ENCODE data around the gene APBA1. TPM values are rescaled to one million over a fixed set of nuclear protein-coding genes. Genes with fewer than 3 reads are reported as not detected.

The APBA1 gene
- total and polyA plus RNA-seq, 2 of the 4 experiments (the other 2 are of a cell fraction), result 3.8 to 5.1 TPM

DNA sequence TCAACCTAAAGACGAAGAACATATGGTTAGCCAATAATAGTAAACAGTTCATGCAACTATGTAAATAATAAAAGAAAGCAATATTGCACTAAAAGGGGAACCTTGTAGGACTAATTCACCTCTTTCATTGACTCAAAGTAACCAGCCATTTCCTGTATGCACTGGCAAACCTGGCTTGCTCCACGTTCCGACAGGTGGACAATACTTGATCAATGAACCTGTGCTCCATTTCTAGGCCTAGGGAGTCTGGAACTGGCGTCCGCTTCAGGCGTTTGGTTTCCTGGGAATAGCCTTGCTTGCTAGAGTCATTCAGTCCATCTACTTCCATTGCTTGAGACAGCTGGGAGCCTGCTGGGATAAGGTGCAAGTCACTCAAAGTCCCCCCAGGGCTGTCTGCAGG lies 46.0 kb upstream of the APBA1 start:
- Histone ChIP-seq H3K4me3 (ENCODE audit: insufficient read depth, low read depth, low read length) (no peak overlapping the region), H4K91ac (ENCODE audit: insufficient read depth, low read depth, low read length) (peak overlapping the region; percentile 47; the same call in 1 of the 2 replicates), H3K9me1 (ENCODE audit: insufficient read depth, low read length) (peaks cover 7% of the 10 kb centered on the region; the same call in 1 of the 2 replicates), H3K9me3 (ENCODE audit: control insufficient read depth, insufficient read depth, low read length) (no peaks in the 10 kb centered on the region; the same call in 1 of the 2 replicates), H4K5ac (ENCODE audit: low read depth, low read length) (no peak overlapping the region), H2BK120ac (ENCODE audit: low read depth, low read length) (peak overlapping the region; percentile 56; the same call in 1 of the 2 replicates), H3K4ac (ENCODE audit: low read depth, low read length) (peak overlapping the region; percentile 77), H2BK20ac (ENCODE audit: low read depth, low read length) (peak overlapping the region; percentile 34; the same call in 1 of the 2 replicates), H4K20me1 (ENCODE audit: insufficient read depth, low read length) (no peaks in the 10 kb centered on the region), H3K23ac (ENCODE audit: low read depth, low read length) (no peak overlapping the region), H3K4me2 (ENCODE audit: low read depth, low read length) (no peak overlapping the region), H3K27ac (ENCODE audit: insufficient read depth, low read length) (no peak overlapping the region; the same call in 1 of the 2 replicates), H3K4me1 (ENCODE audit: control insufficient read depth, insufficient read depth, low read length) (peaks cover 4% of the 10 kb centered on the region), H4K8ac (ENCODE audit: low read depth in 2 of 2, low read length in 2 of 2) (no peak overlapping the region), H3K14ac (replicated peaks; ENCODE audit: low read depth, low read length) (0 out of 2 replicates have a peak overlapping the region, but pooled peaks have one; percentile 36), H2BK5ac (ENCODE audit: low read depth, low read length, poor library complexity, severe bottlenecking) (peak overlapping the region; percentile 73), H2BK15ac (ENCODE audit: low read depth, low read length) (no peak overlapping the region), H2AK9ac (replicated peaks; ENCODE audit: low read depth, low read length, poor library complexity) (no peak overlapping the region), H3K36me3 (ENCODE audit: control insufficient read depth, insufficient read depth, low read length) (peaks cover 8% of the 10 kb centered on the region), H2AFZ (replicated peaks; ENCODE audit: low read length, poor library complexity) (no peak overlapping the region), H3K18ac (ENCODE audit: low read depth, low read length) (0 out of 2 replicates have a peak overlapping the region, but pooled peaks have one; percentile 17), H2AK5ac (ENCODE audit: low read depth, low read length) (peak overlapping the region; percentile 39; the same call in 1 of the 2 replicates), H3K9ac (ENCODE audit: low read depth, low read length) (no peak overlapping the region), H3K79me1 (ENCODE audit: low read depth in 1 of 2, low read length in 2 of 2) (peaks cover 3 to 18% of the 10 kb centered on the region in 2 experiments; a peak in 3 of 4 replicates), H3K27me3 (ENCODE audit: control insufficient read depth, insufficient read depth, low read length) (no peaks in the 10 kb centered on the region), H3K56ac (ENCODE audit: extremely low read depth, insufficient read depth, low read length) (no peak overlapping the region; the same call in 1 of the 2 replicates)
- TF ChIP-seq MAZ (IDR thresholded peaks at IDR 0.05; ENCODE audit: borderline replicate concordance, low read depth, low read length), result no peak
- TF ChIP-seq FOS (IDR thresholded peaks at IDR 0.05; ENCODE audit: low read depth, low read length), result no peak
- no peak for TF ChIP-seq CHD1 (IDR thresholded peaks at IDR 0.05; ENCODE audit: low read depth, low read length)
- TF ChIP-seq, protein P1, sequence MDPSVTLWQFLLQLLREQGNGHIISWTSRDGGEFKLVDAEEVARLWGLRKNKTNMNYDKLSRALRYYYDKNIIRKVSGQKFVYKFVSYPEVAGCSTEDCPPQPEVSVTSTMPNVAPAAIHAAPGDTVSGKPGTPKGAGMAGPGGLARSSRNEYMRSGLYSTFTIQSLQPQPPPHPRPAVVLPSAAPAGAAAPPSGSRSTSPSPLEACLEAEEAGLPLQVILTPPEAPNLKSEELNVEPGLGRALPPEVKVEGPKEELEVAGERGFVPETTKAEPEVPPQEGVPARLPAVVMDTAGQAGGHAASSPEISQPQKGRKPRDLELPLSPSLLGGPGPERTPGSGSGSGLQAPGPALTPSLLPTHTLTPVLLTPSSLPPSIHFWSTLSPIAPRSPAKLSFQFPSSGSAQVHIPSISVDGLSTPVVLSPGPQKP (IDR thresholded peaks at IDR 0.05; ENCODE audit: borderline replicate concordance, low read depth, low read length), result no peak
- no peak for TF ChIP-seq RAD21 (IDR thresholded peaks at IDR 0.05; ENCODE audit: low read length)
- TF ChIP-seq NFE2L2 (IDR thresholded peaks at IDR 0.05; ENCODE audit: low read depth, low read length), result no peak
- TF ChIP-seq POLR2A (IDR thresholded peaks at IDR 0.05; ENCODE audit: low read depth, low read length), result no peak
- no peak for TF ChIP-seq MXI1 (IDR thresholded peaks at IDR 0.05; ENCODE audit: borderline replicate concordance, low read depth, low read length)
- no peak for TF ChIP-seq BHLHE40 (IDR thresholded peaks at IDR 0.05; ENCODE audit: low read depth, low read length)
- no peak for TF ChIP-seq MAFK (IDR thresholded peaks at IDR 0.05; ENCODE audit: low read depth, low read length)
- TF ChIP-seq, protein P2, sequence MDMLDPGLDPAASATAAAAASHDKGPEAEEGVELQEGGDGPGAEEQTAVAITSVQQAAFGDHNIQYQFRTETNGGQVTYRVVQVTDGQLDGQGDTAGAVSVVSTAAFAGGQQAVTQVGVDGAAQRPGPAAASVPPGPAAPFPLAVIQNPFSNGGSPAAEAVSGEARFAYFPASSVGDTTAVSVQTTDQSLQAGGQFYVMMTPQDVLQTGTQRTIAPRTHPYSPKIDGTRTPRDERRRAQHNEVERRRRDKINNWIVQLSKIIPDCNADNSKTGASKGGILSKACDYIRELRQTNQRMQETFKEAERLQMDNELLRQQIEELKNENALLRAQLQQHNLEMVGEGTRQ (IDR thresholded peaks at IDR 0.05; ENCODE audit: low read depth, low read length), result no peak
- TF ChIP-seq SMC3 (IDR thresholded peaks at IDR 0.05; ENCODE audit: low read depth, low read length), result no peak
- no peak for TF ChIP-seq RCOR1 (IDR thresholded peaks at IDR 0.05; ENCODE audit: insufficient replicate concordance, low read length)
- no peak for TF ChIP-seq RFX5 (IDR thresholded peaks at IDR 0.05; ENCODE audit: low read depth, low read length)
- TF ChIP-seq, protein P3, sequence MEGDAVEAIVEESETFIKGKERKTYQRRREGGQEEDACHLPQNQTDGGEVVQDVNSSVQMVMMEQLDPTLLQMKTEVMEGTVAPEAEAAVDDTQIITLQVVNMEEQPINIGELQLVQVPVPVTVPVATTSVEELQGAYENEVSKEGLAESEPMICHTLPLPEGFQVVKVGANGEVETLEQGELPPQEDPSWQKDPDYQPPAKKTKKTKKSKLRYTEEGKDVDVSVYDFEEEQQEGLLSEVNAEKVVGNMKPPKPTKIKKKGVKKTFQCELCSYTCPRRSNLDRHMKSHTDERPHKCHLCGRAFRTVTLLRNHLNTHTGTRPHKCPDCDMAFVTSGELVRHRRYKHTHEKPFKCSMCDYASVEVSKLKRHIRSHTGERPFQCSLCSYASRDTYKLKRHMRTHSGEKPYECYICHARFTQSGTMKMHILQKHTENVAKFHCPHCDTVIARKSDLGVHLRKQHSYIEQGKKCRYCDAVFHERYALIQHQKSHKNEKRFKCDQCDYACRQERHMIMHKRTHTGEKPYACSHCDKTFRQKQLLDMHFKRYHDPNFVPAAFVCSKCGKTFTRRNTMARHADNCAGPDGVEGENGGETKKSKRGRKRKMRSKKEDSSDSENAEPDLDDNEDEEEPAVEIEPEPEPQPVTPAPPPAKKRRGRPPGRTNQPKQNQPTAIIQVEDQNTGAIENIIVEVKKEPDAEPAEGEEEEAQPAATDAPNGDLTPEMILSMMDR (conservative IDR thresholded peaks at IDR 0.05; ENCODE audit: low read depth, low read length), result no peak
- in situ Hi-C loops (cut with MboI; ENCODE audit: low sequenced_read_pairs), result no loop called here
- DNase-seq, result no peak
- no peak for ATAC-seq (ENCODE audit: low read depth)
- no TSS peak for BruUV-seq (replicated peaks)
- ChIA-PET CTCF (no interaction called here), POLR2A (ENCODE audit: unreplicated experiment) (no interaction called here)
- intact Hi-C loops (cut with micrococcal nuclease), result no loop called here
- dilution Hi-C loops (cut with HindIII; ENCODE audit: low sequenced_read_pairs, unreplicated experiment), result no loop called here
- 100% methylated on average over 2 of the region's 6 CpGs; no CpG with 5 or more reads in 1 of the 2 experiments for WGBS, 2 experiments (ENCODE audit: extremely low coverage in 2 of 2, insufficient read length in 1 of 2)

Data from IMR-90 (cell line).